PFSK-1 (cell line): ENCODE measurements around the gene IYD.

ENCODE experiments used
- FOXP2 ChIP-seq: optimal IDR thresholded peaks from 2 replicates; pipeline ENCODE3; 2011; ENCODE audit warnings: borderline replicate concordance, control low read depth, inconsistent platforms; ENCODE audit not compliant: insufficient read depth; ENCODE audit errors: extremely low read length, extremely low read depth
- POLR2AphosphoS5 ChIP-seq: IDR thresholded peaks from 2 replicates; pipeline ENCODE4 v1.6.1; 2012; ENCODE audit warnings: low read depth, mild to moderate bottlenecking, control low read depth, low read length, moderate library complexity
- REST ChIP-seq, 2 experiments: IDR thresholded peaks; 2 replicates each; pipeline versions ENCODE4 v1.6.1 to v1.8.0; 2011 to 2012; ENCODE audit warnings: low read depth in 2 of 2, low read length in 2 of 2, control low read depth in 1 of 2, inconsistent platforms in 1 of 2, mild to moderate bottlenecking in 1 of 2, moderate library complexity in 1 of 2; ENCODE audit not compliant: insufficient read depth in 1 of 2
- SIN3A ChIP-seq: IDR thresholded peaks from 2 replicates; pipeline ENCODE4 v1.6.1; 2012; ENCODE audit warnings: mild to moderate bottlenecking, low read length, moderate library complexity, borderline replicate concordance; ENCODE audit not compliant: insufficient read depth
- TAF1 ChIP-seq: IDR thresholded peaks from 2 replicates; pipeline ENCODE4 v1.6.1; 2012; ENCODE audit warnings: low read length, control low read depth, borderline replicate concordance; ENCODE audit not compliant: insufficient read depth

Gene IYD

GRCh38 chr6:150363733-150364132, 5.1 kb upstream of the IYD start:
- TF ChIP-seq TAF1, result no peak
- TF ChIP-seq SIN3A, result no peak

- TF ChIP-seq FOXP2, result no peak
- no peak for TF ChIP-seq TAF1
- no peak for TF ChIP-seq SIN3A
- TF ChIP-seq REST (IDR thresholded peaks at IDR 0.05; ENCODE audit: insufficient read depth in 1 of 2, low read depth in 2 of 2, low read length in 2 of 2), result no peak
- TF ChIP-seq POLR2AphosphoS5, result no peak
Observed at GRCh38 chr6:150366118-150366778, 2.6 kb upstream of the IYD start.

GRCh38 chr6:150369408-150369807, 596 bp downstream of the IYD start:
- TF ChIP-seq REST (IDR thresholded peaks at IDR 0.05; ENCODE audit: insufficient read depth in 1 of 2, low read depth in 2 of 2, low read length in 2 of 2), result no peak
- TF ChIP-seq SIN3A, result no peak
- TF ChIP-seq FOXP2, result no peak
- TF ChIP-seq TAF1, result no peak
- TF ChIP-seq POLR2AphosphoS5, result no peak

- no peak for TF ChIP-seq REST (IDR thresholded peaks at IDR 0.05; ENCODE audit: insufficient read depth in 1 of 2, low read depth in 2 of 2, low read length in 2 of 2)
- no peak for TF ChIP-seq POLR2AphosphoS5
- no peak for TF ChIP-seq SIN3A
- no peak for TF ChIP-seq FOXP2
- no peak for TF ChIP-seq TAF1
Observed at GRCh38 chr6:150370112-150370511, 1.3 kb downstream of the IYD start.

GRCh38 chr6:150371356-150371755, 2.5 kb downstream of the IYD start:
- TF ChIP-seq SIN3A (no peak), FOXP2 (no peak), POLR2AphosphoS5 (no peak), TAF1 (no peak), REST (IDR thresholded peaks at IDR 0.05; ENCODE audit: insufficient read depth in 1 of 2, low read depth in 2 of 2, low read length in 2 of 2) (no peak)
